ENCODE data around the gene ALDH1L2. TPM values are rescaled to one million over a fixed set of nuclear protein-coding genes. Genes with fewer than 3 reads are reported as not detected.

ALDH1L2 gene
- total and polyA plus RNA-seq, 2 experiments from 2014 or later: 6.5 to 16.2 TPM

DNA sequence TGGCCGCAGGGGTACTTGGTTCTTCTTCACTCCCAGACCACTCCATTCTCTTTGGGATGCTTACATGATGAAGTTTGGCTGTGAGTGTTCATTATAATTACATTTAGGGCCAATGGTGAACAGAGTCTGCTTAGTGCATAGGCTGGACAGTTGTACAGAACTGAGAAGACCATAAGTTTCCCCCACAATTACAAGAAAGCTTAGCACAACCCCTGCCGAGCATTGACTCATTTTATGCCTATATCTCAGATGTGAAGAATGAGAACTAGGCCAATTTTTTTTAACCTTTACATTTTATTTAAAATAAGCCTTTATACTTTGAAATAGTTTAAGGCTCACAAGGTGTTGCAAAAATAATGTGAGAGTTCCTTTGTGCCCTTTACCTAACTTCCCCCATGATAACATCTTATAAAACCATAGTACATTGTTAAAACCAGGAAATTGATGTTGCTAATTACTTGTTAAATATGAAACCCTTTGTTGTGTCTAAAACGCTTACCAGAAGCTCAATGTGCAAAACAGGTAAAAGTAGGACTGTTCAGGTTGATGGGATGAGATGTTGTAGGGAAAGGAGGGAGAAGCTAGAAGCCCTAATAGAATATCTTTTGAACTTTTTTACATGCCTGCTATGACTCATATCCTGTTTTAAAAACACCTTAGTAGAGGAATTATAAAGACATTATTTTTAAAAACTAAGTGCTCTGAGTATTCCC lies 47.2 kb downstream of the ALDH1L2 start:
- H3K27me3 ChIP-seq: no peaks in the 10 kb centered on the region
- no peaks in the 10 kb centered on the region for H3K79me2 ChIP-seq
- TF ChIP-seq EZH2phosphoT487 (IDR thresholded peaks at IDR 0.05; ENCODE audit: low read depth, severe bottlenecking, unreplicated experiment) (no peak), EZH2 (IDR thresholded peaks at IDR 0.05; ENCODE audit: borderline replicate concordance) (no peak), CTCF (IDR thresholded peaks at IDR 0.05; ENCODE audit: poor library complexity) (no peak)
- no peak overlapping the region for H3K27ac ChIP-seq
- H4K20me1 ChIP-seq (ENCODE audit: insufficient read depth, poor library complexity, severe bottlenecking): no peaks in the 10 kb centered on the region
- no peak overlapping the region for H2AFZ ChIP-seq
- no peaks in the 10 kb centered on the region for H3K9me3 ChIP-seq (ENCODE audit: low read depth)
- 65% methylated on average over 3 of the region's 3 CpGs for WGBS (ENCODE audit: low lambda C conversion rate, missing lambda C conversion rate)
- no peak overlapping the region for H3K4me2 ChIP-seq
- DNase-seq (ENCODE audit: low spot score): no peak
- H3K4me3 ChIP-seq: no peak overlapping the region
- H3K36me3 ChIP-seq (replicated peaks; ENCODE audit: insufficient read depth, low read depth): no peaks in the 10 kb centered on the region
- H3K9me2 ChIP-seq (replicated peaks; ENCODE audit: insufficient read depth): no peaks in the 10 kb centered on the region
- H3K4me1 ChIP-seq (ENCODE audit: insufficient read depth): no peaks in the 10 kb centered on the region

GRCh38 chr12:105033851-105034250 lies 50.4 kb downstream of the ALDH1L2 start:
- no peak for DNase-seq (ENCODE audit: low spot score)
- H3K4me3 ChIP-seq: no peak overlapping the region
- H3K36me3 ChIP-seq (replicated peaks; ENCODE audit: insufficient read depth, low read depth): no peaks in the 10 kb centered on the region
- no peaks in the 10 kb centered on the region for H3K4me1 ChIP-seq (ENCODE audit: insufficient read depth)
- TF ChIP-seq CTCF (IDR thresholded peaks at IDR 0.05; ENCODE audit: poor library complexity) (no peak), EZH2phosphoT487 (IDR thresholded peaks at IDR 0.05; ENCODE audit: low read depth, severe bottlenecking, unreplicated experiment) (no peak), EZH2 (IDR thresholded peaks at IDR 0.05; ENCODE audit: borderline replicate concordance) (no peak)
- 93% methylated on average over 2 of the region's 2 CpGs for WGBS (ENCODE audit: low lambda C conversion rate, missing lambda C conversion rate)
- H3K27me3 ChIP-seq: no peaks in the 10 kb centered on the region
- no peaks in the 10 kb centered on the region for H3K9me3 ChIP-seq (ENCODE audit: low read depth)
- H3K79me2 ChIP-seq: no peaks in the 10 kb centered on the region
- H3K9me2 ChIP-seq (replicated peaks; ENCODE audit: insufficient read depth): no peaks in the 10 kb centered on the region
- H4K20me1 ChIP-seq (ENCODE audit: insufficient read depth, poor library complexity, severe bottlenecking): no peaks in the 10 kb centered on the region
- H2AFZ ChIP-seq: no peak overlapping the region
- H3K4me2 ChIP-seq: no peak overlapping the region
- H3K27ac ChIP-seq: no peak overlapping the region

GRCh38 chr12:105032703-105033357 lies 51.4 kb downstream of the ALDH1L2 start:
- H3K9me3 ChIP-seq (ENCODE audit: low read depth): no peaks in the 10 kb centered on the region
- no peaks in the 10 kb centered on the region for H3K27me3 ChIP-seq
- WGBS (ENCODE audit: low lambda C conversion rate, missing lambda C conversion rate): 98% methylated on average over 4 of the region's 4 CpGs
- no peaks in the 10 kb centered on the region for H3K4me1 ChIP-seq (ENCODE audit: insufficient read depth)
- no peak overlapping the region for H3K4me2 ChIP-seq
- no peaks in the 10 kb centered on the region for H4K20me1 ChIP-seq (ENCODE audit: insufficient read depth, poor library complexity, severe bottlenecking)
- H3K4me3 ChIP-seq: no peak overlapping the region
- no peaks in the 10 kb centered on the region for H3K79me2 ChIP-seq
- H2AFZ ChIP-seq: no peak overlapping the region
- H3K27ac ChIP-seq: no peak overlapping the region
- H3K9me2 ChIP-seq (replicated peaks; ENCODE audit: insufficient read depth): no peaks in the 10 kb centered on the region
- no peak for TF ChIP-seq EZH2 (IDR thresholded peaks at IDR 0.05; ENCODE audit: borderline replicate concordance)
- H3K36me3 ChIP-seq (replicated peaks; ENCODE audit: insufficient read depth, low read depth): no peaks in the 10 kb centered on the region
- DNase-seq (ENCODE audit: low spot score): no peak
